ENCODE data around the gene KLF11. TPM values are rescaled to one million over a fixed set of nuclear protein-coding genes. Genes with fewer than 3 reads are reported as not detected.

The KLF11 gene
- total and polyA plus RNA-seq, 2 experiments from 2014 or later, result 4.8 to 6.6 TPM

- H3K4me2 ChIP-seq (ENCODE audit: unreplicated experiment), result no peak overlapping the region
- peaks cover 11% of the 10 kb centered on the region for H3K4me1 ChIP-seq (ENCODE audit: insufficient read depth)
- no peaks in the 10 kb centered on the region for H3K9me3 ChIP-seq (ENCODE audit: low read depth)
- no peak overlapping the region for H2AFZ ChIP-seq
- TF ChIP-seq EZH2 (IDR thresholded peaks at IDR 0.05; ENCODE audit: insufficient read depth, poor library complexity, severe bottlenecking) (no peak), EZH2phosphoT487 (IDR thresholded peaks at IDR 0.05; ENCODE audit: insufficient read depth, low read depth) (no peak)
- no peaks in the 10 kb centered on the region for H3K27me3 ChIP-seq (replicated peaks; ENCODE audit: insufficient read depth)
- H3F3A ChIP-seq (ENCODE audit: insufficient read depth), result peaks cover 4% of the 10 kb centered on the region
- no peak overlapping the region for H3K9ac ChIP-seq
- in situ Hi-C loops (cut with MboI), result no loop called here
- no peaks in the 10 kb centered on the region for H4K20me1 ChIP-seq (ENCODE audit: insufficient read depth)
- no peaks in the 10 kb centered on the region for H3K36me3 ChIP-seq (ENCODE audit: low read depth)
- H3K79me2 ChIP-seq (ENCODE audit: insufficient read depth), result no peaks in the 10 kb centered on the region
- DNase-seq, result no peak
- no peak overlapping the region for H3K4me3 ChIP-seq
- 21 to 27% methylated on average over 7 of the region's 7 CpGs for WGBS, 2 experiments (ENCODE audit: low coverage in 1 of 2, low lambda C conversion rate in 2 of 2, missing lambda C conversion rate in 2 of 2)
- no peak overlapping the region for H3K27ac ChIP-seq
- H3K9me2 ChIP-seq (ENCODE audit: insufficient read depth), result no peaks in the 10 kb centered on the region
Measured at GRCh38 chr2:9997936-9998335, 45.4 kb upstream of the KLF11 start.

GRCh38 chr2:9998916-9999654, 44.3 kb upstream of the KLF11 start:
- Histone ChIP-seq H3K27ac (no peak overlapping the region), H3K27me3 (replicated peaks; ENCODE audit: insufficient read depth) (no peaks in the 10 kb centered on the region), H3K4me1 (ENCODE audit: insufficient read depth) (no peaks in the 10 kb centered on the region), H2AFZ (no peak overlapping the region), H3K79me2 (ENCODE audit: insufficient read depth) (no peaks in the 10 kb centered on the region), H3K9me2 (ENCODE audit: insufficient read depth) (no peaks in the 10 kb centered on the region), H3K36me3 (ENCODE audit: low read depth) (no peaks in the 10 kb centered on the region), H4K20me1 (ENCODE audit: insufficient read depth) (no peaks in the 10 kb centered on the region), H3K4me2 (ENCODE audit: unreplicated experiment) (no peak overlapping the region), H3K9me3 (ENCODE audit: low read depth) (no peaks in the 10 kb centered on the region), H3K9ac (no peak overlapping the region), H3F3A (ENCODE audit: insufficient read depth) (no peaks in the 10 kb centered on the region), H3K4me3 (no peak overlapping the region)
- in situ Hi-C loops (cut with MboI), result no loop called here
- TF ChIP-seq EZH2 (IDR thresholded peaks at IDR 0.05; ENCODE audit: insufficient read depth, poor library complexity, severe bottlenecking), result no peak
- no peak for TF ChIP-seq EZH2phosphoT487 (IDR thresholded peaks at IDR 0.05; ENCODE audit: insufficient read depth, low read depth)
- no peak for DNase-seq
- WGBS, 2 experiments (ENCODE audit: low coverage in 1 of 2, low lambda C conversion rate in 2 of 2, missing lambda C conversion rate in 2 of 2), result 77 to 81% methylated on average over 20 of the region's 20 CpGs

- H3K9me2 ChIP-seq (ENCODE audit: insufficient read depth), result no peaks in the 10 kb centered on the region
- no peaks in the 10 kb centered on the region for H3F3A ChIP-seq (ENCODE audit: insufficient read depth)
- H3K27me3 ChIP-seq (replicated peaks; ENCODE audit: insufficient read depth), result no peaks in the 10 kb centered on the region
- no peak overlapping the region for H3K9ac ChIP-seq
- H3K36me3 ChIP-seq (ENCODE audit: low read depth), result no peaks in the 10 kb centered on the region
- TF ChIP-seq EZH2phosphoT487 (IDR thresholded peaks at IDR 0.05; ENCODE audit: insufficient read depth, low read depth) (no peak), EZH2 (IDR thresholded peaks at IDR 0.05; ENCODE audit: insufficient read depth, poor library complexity, severe bottlenecking) (no peak)
- DNase-seq, result no peak
- H3K4me1 ChIP-seq (ENCODE audit: insufficient read depth), result no peaks in the 10 kb centered on the region
- 91 to 100% methylated on average over 1 of the region's 1 CpG for WGBS, 2 experiments (ENCODE audit: low coverage in 1 of 2, low lambda C conversion rate in 2 of 2, missing lambda C conversion rate in 2 of 2)
- no peak overlapping the region for H2AFZ ChIP-seq
- no peak overlapping the region for H3K27ac ChIP-seq
- no peak overlapping the region for H3K4me3 ChIP-seq
- in situ Hi-C loops (cut with MboI), result no loop called here
- no peak overlapping the region for H3K4me2 ChIP-seq (ENCODE audit: unreplicated experiment)
- no peaks in the 10 kb centered on the region for H3K79me2 ChIP-seq (ENCODE audit: insufficient read depth)
- no peaks in the 10 kb centered on the region for H4K20me1 ChIP-seq (ENCODE audit: insufficient read depth)
- no peaks in the 10 kb centered on the region for H3K9me3 ChIP-seq (ENCODE audit: low read depth)
Measured at GRCh38 chr2:9999693-10000092, 43.7 kb upstream of the KLF11 start.

- Histone ChIP-seq H3K36me3 (ENCODE audit: low read depth) (no peaks in the 10 kb centered on the region), H3K9ac (no peak overlapping the region), H3K9me3 (ENCODE audit: low read depth) (no peaks in the 10 kb centered on the region), H3K9me2 (ENCODE audit: insufficient read depth) (no peaks in the 10 kb centered on the region), H3K27ac (no peak overlapping the region), H3K4me2 (ENCODE audit: unreplicated experiment) (no peak overlapping the region), H2AFZ (no peak overlapping the region), H4K20me1 (ENCODE audit: insufficient read depth) (no peaks in the 10 kb centered on the region), H3K4me3 (no peak overlapping the region), H3F3A (ENCODE audit: insufficient read depth) (no peaks in the 10 kb centered on the region), H3K79me2 (ENCODE audit: insufficient read depth) (no peaks in the 10 kb centered on the region), H3K4me1 (ENCODE audit: insufficient read depth) (no peaks in the 10 kb centered on the region), H3K27me3 (replicated peaks; ENCODE audit: insufficient read depth) (no peaks in the 10 kb centered on the region)
- TF ChIP-seq EZH2phosphoT487 (IDR thresholded peaks at IDR 0.05; ENCODE audit: insufficient read depth, low read depth) (no peak), EZH2 (IDR thresholded peaks at IDR 0.05; ENCODE audit: insufficient read depth, poor library complexity, severe bottlenecking) (no peak)
- in situ Hi-C loops (cut with MboI), result no loop called here
- no peak for DNase-seq
- WGBS, 2 experiments (ENCODE audit: low coverage in 1 of 2, low lambda C conversion rate in 2 of 2, missing lambda C conversion rate in 2 of 2), result 87 to 93% methylated on average over 8 of the region's 8 CpGs
Measured at GRCh38 chr2:10000541-10000940, 42.8 kb upstream of the KLF11 start.

All from GM23248 (cell line).